Lung (tissue), 12 donors: Measurements from ENCODE around the gene RAP1A. TPM values are rescaled to one million over a fixed set of nuclear protein-coding genes. Genes with fewer than 3 reads are reported as not detected.

Experiments
- ATAC-seq: fragments of 200-7000 bp; cut with Tn5 transposase; one replicate; pipeline ENCODE4 v1.9.1; 2020; ENCODE audit warnings: moderate number of reproducible peaks; ENCODE audit not compliant: insufficient read depth, low FRiP score
- DNase-seq, 3 donors: peaks; one replicate each; pipeline ENCODE4 v3.0.0-alpha.2; 2013 to 2017
- H3K27ac ChIP-seq, 2 donors: one replicate each; pipeline ENCODE4 v1.5.1; 2013; ENCODE audit warnings: mild to moderate bottlenecking in 2 of 2, moderate library complexity in 2 of 2, control low read depth in 1 of 2, inconsistent platforms in 1 of 2, low read depth in 1 of 2, low read length in 1 of 2
- H3K27me3 ChIP-seq, 3 donors: one replicate each; pipeline ENCODE4 v1.5.1; 2013; ENCODE audit warnings: low read length in 2 of 3; ENCODE audit not compliant: control insufficient read depth in 3 of 3, insufficient read depth in 3 of 3
- H3K36me3 ChIP-seq, 4 donors: one replicate each; pipeline ENCODE4 v1.5.1; 2013; ENCODE audit warnings: low read length in 4 of 4, mild to moderate bottlenecking in 1 of 4, moderate library complexity in 1 of 4; ENCODE audit not compliant: control insufficient read depth in 4 of 4, insufficient read depth in 4 of 4
- H3K4me1 ChIP-seq, 5 donors: one replicate each; pipeline ENCODE4 v1.5.1; 2013; ENCODE audit warnings: low read length in 5 of 5, mild to moderate bottlenecking in 2 of 5, moderate library complexity in 1 of 5; ENCODE audit not compliant: control insufficient read depth in 5 of 5, insufficient read depth in 5 of 5
- H3K4me3 ChIP-seq: one replicate; pipeline ENCODE4 v1.5.1; 2013; ENCODE audit warnings: mild to moderate bottlenecking, control low read depth, moderate library complexity
- H3K9ac ChIP-seq, 2 donors: one replicate each; pipeline ENCODE4 v1.5.1; 2013; ENCODE audit warnings: low read length in 2 of 2, control low read depth in 1 of 2; ENCODE audit not compliant: insufficient read depth in 1 of 2
- H3K9me3 ChIP-seq, 4 donors: one replicate each; pipeline ENCODE4 v1.5.1; 2013; ENCODE audit warnings: low read length in 3 of 4, mild to moderate bottlenecking in 1 of 4, moderate library complexity in 1 of 4; ENCODE audit not compliant: control insufficient read depth in 4 of 4, insufficient read depth in 3 of 4
- CTCF ChIP-seq: IDR thresholded peaks from 2 replicates; pipeline ENCODE4 v1.5.1; 2012; ENCODE audit warnings: mild to moderate bottlenecking; ENCODE audit errors: control extremely low read depth, extremely low read depth
- WGBS, 2 donors: extraction: QIAGEN DNeasy Blood & Tissue Kit; methylation state at CpG; one replicate each; pipeline ENCODE4 v1.1.7; 2013; 5-methylcytosine and 5-hydroxymethylcytosine counted together
- polyA plus RNA-seq, 2 donors: library from polyadenylated mRNA; stranded (reverse); fragments of 200-250 nt; gene quantifications; one replicate each; pipeline ENCODE4 v1.2.1, GENCODE V29; 2013
- total RNA-seq, 2 donors: library from RNA; depleted of rRNA in 1 of 2; stranded (reverse); fragments of >200 nt in 1 of 2; gene quantifications; one replicate each; pipeline ENCODE4 v1.2.1, GENCODE V29; 2014 to 2021
- donor health status: control.
- donor health status: control.
- donor health status: Bipolar disorder and iron deficiency.
- donor health status: healthy.
- donor health status: DM: yes; HTN: yes; CAD: no.

Gene RAP1A
- total and polyA plus RNA-seq, 4 donors: 64.5 to 97.3 (median 77.6) TPM

- no peak for ATAC-seq
- DNase-seq: peak; percentile 91 to 99 (median 98)
- TF ChIP-seq CTCF: no peak
Observed at GRCh38 chr1:111690306-111690617, 70.7 kb downstream of the RAP1A start.

GRCh38 chr1:111691886-111692285 is 72.3 kb downstream of the RAP1A start:
- Histone ChIP-seq H3K36me3 (peaks cover 0 to 18% (median 3%) of the 10 kb centered on the region in 4 donors), H3K9me3 (no peaks in the 10 kb centered on the region), H3K4me1 (peaks cover 0 to 21% (median 0%) of the 10 kb centered on the region in 5 donors), H3K27me3 (no peaks in the 10 kb centered on the region), H3K4me3 (no peak overlapping the region), H3K9ac (no peak overlapping the region), H3K27ac (no peak overlapping the region)
- peak in 2 of 3 donors; percentile 54 to 71 for DNase-seq
- ATAC-seq: no peak
- no peak for TF ChIP-seq CTCF
- WGBS, 2 donors: 92 to 98% methylated on average over 1 of the region's 1 CpG

More at GRCh38 chr1:111690306-111690617, 70.7 kb downstream of the RAP1A start:
- peaks cover 0 to 15% (median 0%) of the 10 kb centered on the region in 4 donors for H3K36me3 ChIP-seq
- no peaks in the 10 kb centered on the region for H3K27me3 ChIP-seq
- no peak overlapping the region for H3K4me3 ChIP-seq
- no peaks in the 10 kb centered on the region for H3K9me3 ChIP-seq
- peaks cover 0 to 21% (median 0%) of the 10 kb centered on the region in 5 donors for H3K4me1 ChIP-seq
- H3K27ac ChIP-seq: no peak overlapping the region
- no peak overlapping the region for H3K9ac ChIP-seq

GRCh38 chr1:111695801-111696200 is 76.2 kb downstream of the RAP1A start:
- H3K36me3 ChIP-seq: peaks cover 1 to 35% (median 20%) of the 10 kb centered on the region in 4 donors
- H3K27me3 ChIP-seq: no peaks in the 10 kb centered on the region
- WGBS, 2 donors: 68 to 85% methylated on average over 1 of the region's 1 CpG
- H3K4me1 ChIP-seq: peaks cover 0 to 11% (median 0%) of the 10 kb centered on the region in 5 donors
- ATAC-seq (no peak), DNase-seq (no peak)
- TF ChIP-seq CTCF: no peak
- no peak overlapping the region for H3K9ac ChIP-seq
- no peak overlapping the region for H3K27ac ChIP-seq
- no peak overlapping the region for H3K4me3 ChIP-seq
- H3K9me3 ChIP-seq: no peaks in the 10 kb centered on the region

- Histone ChIP-seq H3K9ac (no peak overlapping the region), H3K4me3 (no peak overlapping the region), H3K4me1 (peaks cover 0 to 6% (median 0%) of the 10 kb centered on the region in 5 donors), H3K36me3 (peaks cover 4 to 38% (median 21%) of the 10 kb centered on the region in 4 donors), H3K27ac (no peak overlapping the region), H3K9me3 (no peaks in the 10 kb centered on the region), H3K27me3 (no peaks in the 10 kb centered on the region)
- DNase-seq: no peak
- no peak for ATAC-seq
- TF ChIP-seq CTCF: no peak
Observed at GRCh38 chr1:111696330-111696729, 76.7 kb downstream of the RAP1A start.
